Measurements from ENCODE around the gene MCC. TPM values are rescaled to one million over a fixed set of nuclear protein-coding genes. Genes with fewer than 3 reads are reported as not detected.

The MCC gene
- total RNA-seq, 1 donor from 2014 or later: 18.9 TPM

DNA sequence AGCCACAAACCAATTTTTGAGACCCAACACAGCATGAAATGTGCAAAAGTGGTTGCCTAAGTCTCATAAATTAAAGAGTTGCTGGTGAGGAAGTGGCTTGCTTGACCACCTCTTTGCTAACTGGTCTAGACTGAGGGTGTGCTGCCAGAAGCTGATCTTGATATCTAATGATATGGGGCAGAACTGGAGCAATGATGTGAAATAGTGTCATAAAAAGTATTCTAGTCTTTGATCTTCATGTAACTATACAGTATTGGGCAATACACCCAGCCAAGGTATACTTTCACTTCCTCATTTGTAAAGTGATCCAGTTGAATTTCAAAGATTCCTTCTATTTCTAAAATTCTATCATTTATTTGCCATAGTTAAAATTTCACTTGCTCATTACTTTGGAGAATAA, 19.3 kb upstream of the MCC start:
- TF ChIP-seq, protein P1, sequence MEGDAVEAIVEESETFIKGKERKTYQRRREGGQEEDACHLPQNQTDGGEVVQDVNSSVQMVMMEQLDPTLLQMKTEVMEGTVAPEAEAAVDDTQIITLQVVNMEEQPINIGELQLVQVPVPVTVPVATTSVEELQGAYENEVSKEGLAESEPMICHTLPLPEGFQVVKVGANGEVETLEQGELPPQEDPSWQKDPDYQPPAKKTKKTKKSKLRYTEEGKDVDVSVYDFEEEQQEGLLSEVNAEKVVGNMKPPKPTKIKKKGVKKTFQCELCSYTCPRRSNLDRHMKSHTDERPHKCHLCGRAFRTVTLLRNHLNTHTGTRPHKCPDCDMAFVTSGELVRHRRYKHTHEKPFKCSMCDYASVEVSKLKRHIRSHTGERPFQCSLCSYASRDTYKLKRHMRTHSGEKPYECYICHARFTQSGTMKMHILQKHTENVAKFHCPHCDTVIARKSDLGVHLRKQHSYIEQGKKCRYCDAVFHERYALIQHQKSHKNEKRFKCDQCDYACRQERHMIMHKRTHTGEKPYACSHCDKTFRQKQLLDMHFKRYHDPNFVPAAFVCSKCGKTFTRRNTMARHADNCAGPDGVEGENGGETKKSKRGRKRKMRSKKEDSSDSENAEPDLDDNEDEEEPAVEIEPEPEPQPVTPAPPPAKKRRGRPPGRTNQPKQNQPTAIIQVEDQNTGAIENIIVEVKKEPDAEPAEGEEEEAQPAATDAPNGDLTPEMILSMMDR (IDR thresholded peaks at IDR 0.05; ENCODE audit: unreplicated experiment): no peak
- Mint-ChIP-seq H3K9me3 (ENCODE audit: low read depth) (no peaks in the 10 kb centered on the region), H3K36me3 (ENCODE audit: insufficient read depth) (no peaks in the 10 kb centered on the region), H3K4me1 (ENCODE audit: low read depth) (no peaks in the 10 kb centered on the region), H3K27ac (no peak overlapping the region), H3K4me3 (ENCODE audit: low read depth) (no peak overlapping the region), H3K27me3 (peaks cover 10% of the 10 kb centered on the region)
- DNase-seq (ENCODE audit: low spot score, unreplicated experiment): no peak

DNA sequence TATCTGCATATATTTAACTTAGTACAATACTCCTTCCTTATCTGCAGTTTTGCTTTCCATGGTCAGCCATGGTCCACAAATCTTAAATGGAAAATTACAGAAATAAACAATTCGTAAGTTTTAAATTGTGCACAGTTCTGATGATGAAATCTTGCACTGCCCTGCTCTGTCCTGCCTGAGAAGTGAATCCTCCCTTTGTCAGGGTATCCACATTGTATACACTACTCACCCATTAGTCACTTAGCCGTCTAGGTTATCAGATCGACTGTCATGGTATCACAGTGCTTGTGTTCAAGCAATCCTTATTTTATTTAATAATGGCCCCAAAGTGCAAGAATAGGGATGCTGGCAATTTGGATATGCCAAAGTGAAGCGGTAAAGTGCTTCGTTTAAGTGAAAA, 16.9 kb upstream of the MCC start:
- Mint-ChIP-seq H3K27me3 (peaks cover 15% of the 10 kb centered on the region), H3K36me3 (ENCODE audit: insufficient read depth) (no peaks in the 10 kb centered on the region), H3K4me1 (ENCODE audit: low read depth) (no peaks in the 10 kb centered on the region), H3K9me3 (ENCODE audit: low read depth) (peaks cover 5% of the 10 kb centered on the region), H3K4me3 (ENCODE audit: low read depth) (no peak overlapping the region), H3K27ac (no peak overlapping the region)
- DNase-seq (ENCODE audit: low spot score, unreplicated experiment): no peak
- TF ChIP-seq, protein P1 (IDR thresholded peaks at IDR 0.05; ENCODE audit: unreplicated experiment): no peak

DNA sequence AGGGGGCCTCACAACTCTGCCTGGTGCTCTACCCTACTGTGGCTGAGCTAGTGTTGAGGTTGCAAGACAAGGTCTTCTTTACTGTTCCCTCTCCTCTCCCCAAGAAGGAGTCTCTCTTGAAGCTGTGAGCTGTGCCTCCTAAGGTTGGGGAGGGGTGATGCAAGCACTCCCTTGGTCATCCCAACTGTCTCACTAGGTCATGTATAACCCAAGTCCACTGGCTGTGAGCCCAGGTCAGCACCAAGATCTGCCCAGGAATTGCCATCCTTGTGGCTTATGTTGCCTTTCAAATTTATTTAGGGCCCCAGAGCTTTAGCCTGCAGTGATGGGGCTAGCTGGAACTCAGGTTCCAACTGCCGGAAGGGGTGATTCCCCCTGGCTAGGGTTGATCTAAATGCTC, 14.9 kb upstream of the MCC start:
- Mint-ChIP-seq H3K27me3 (peaks cover 18% of the 10 kb centered on the region), H3K27ac (no peak overlapping the region), H3K9me3 (ENCODE audit: low read depth) (peaks cover 5% of the 10 kb centered on the region), H3K36me3 (ENCODE audit: insufficient read depth) (no peaks in the 10 kb centered on the region), H3K4me1 (ENCODE audit: low read depth) (no peaks in the 10 kb centered on the region), H3K4me3 (ENCODE audit: low read depth) (no peak overlapping the region)
- TF ChIP-seq, protein P1 (IDR thresholded peaks at IDR 0.05; ENCODE audit: unreplicated experiment): no peak
- DNase-seq (ENCODE audit: low spot score, unreplicated experiment): no peak

DNA sequence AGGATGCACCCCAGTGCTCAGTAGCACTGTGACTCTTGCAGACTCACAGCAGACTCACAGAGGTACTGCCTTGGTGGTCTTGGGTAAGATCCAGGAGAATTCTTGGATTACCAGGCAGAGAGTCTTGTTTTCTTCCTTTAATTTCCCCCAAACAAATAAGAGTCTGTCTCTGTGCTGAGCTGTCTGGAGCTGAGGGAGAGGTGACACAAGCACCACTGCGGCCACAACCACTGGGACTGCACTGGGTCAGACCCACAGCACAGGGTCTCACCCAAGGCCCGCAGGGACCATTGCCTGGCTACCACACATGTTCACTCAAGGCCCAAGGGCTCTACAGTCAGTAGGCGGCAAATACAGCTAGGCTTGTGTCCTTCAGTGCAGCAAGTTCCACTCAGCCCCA, 13.8 kb upstream of the MCC start:
- DNase-seq (ENCODE audit: low spot score, unreplicated experiment): no peak
- H3K4me3 Mint-ChIP-seq (ENCODE audit: low read depth): no peak overlapping the region
- no peaks in the 10 kb centered on the region for H3K36me3 Mint-ChIP-seq (ENCODE audit: insufficient read depth)
- H3K27ac Mint-ChIP-seq: no peak overlapping the region
- H3K27me3 Mint-ChIP-seq: peaks cover 22% of the 10 kb centered on the region
- no peaks in the 10 kb centered on the region for H3K4me1 Mint-ChIP-seq (ENCODE audit: low read depth)
- TF ChIP-seq, protein P1 (IDR thresholded peaks at IDR 0.05; ENCODE audit: unreplicated experiment): no peak
- H3K9me3 Mint-ChIP-seq (ENCODE audit: low read depth): peaks cover 5% of the 10 kb centered on the region

DNA sequence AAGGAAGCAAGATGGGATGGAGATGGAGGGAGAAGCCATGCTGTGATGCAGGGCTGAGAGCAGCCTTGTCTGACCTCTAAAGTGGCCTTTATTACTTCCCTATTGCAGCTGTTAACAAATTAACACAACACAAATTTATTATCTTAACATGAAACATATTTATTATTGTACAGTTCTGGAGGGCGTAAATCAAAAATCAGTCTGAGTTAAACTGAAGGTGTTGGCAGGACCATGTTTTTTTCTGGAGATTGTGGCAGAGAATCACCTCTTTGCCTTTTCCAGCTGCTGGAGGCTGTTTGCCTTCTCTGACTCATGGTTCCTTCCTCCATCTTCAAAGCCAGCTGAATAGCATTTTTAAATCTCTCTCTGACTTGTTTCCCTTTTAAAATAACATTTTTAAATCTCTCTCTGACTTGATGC, 7.2 kb upstream of the MCC start:
- Mint-ChIP-seq H3K4me1 (ENCODE audit: low read depth) (no peaks in the 10 kb centered on the region), H3K27ac (no peak overlapping the region), H3K36me3 (ENCODE audit: insufficient read depth) (no peaks in the 10 kb centered on the region), H3K9me3 (ENCODE audit: low read depth) (peaks cover 14% of the 10 kb centered on the region), H3K27me3 (peaks cover 34% of the 10 kb centered on the region), H3K4me3 (ENCODE audit: low read depth) (no peak overlapping the region)
- DNase-seq (ENCODE audit: low spot score, unreplicated experiment): no peak
- TF ChIP-seq, protein P1 (IDR thresholded peaks at IDR 0.05; ENCODE audit: unreplicated experiment): no peak

Measured in progenitor cell of endocrine pancreas (in vitro differentiated cells).